ENCODE results near the gene WRAP53.

DNA sequence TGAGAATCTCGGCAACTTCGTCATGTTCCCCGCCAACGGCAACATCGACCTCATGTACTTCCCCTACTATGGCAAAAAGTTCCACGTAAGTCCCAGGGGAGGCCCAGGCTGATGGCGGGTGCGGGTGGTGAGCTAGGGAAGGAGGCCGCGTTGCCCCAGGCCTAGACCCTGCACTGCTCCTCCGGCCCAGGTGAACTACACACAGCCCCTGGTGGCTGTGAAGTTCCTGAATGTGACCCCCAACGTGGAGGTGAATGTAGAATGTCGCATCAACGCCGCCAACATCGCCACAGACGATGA, 32.8 kb upstream of the WRAP53 start:
- TF ChIP-seq, protein P1, sequence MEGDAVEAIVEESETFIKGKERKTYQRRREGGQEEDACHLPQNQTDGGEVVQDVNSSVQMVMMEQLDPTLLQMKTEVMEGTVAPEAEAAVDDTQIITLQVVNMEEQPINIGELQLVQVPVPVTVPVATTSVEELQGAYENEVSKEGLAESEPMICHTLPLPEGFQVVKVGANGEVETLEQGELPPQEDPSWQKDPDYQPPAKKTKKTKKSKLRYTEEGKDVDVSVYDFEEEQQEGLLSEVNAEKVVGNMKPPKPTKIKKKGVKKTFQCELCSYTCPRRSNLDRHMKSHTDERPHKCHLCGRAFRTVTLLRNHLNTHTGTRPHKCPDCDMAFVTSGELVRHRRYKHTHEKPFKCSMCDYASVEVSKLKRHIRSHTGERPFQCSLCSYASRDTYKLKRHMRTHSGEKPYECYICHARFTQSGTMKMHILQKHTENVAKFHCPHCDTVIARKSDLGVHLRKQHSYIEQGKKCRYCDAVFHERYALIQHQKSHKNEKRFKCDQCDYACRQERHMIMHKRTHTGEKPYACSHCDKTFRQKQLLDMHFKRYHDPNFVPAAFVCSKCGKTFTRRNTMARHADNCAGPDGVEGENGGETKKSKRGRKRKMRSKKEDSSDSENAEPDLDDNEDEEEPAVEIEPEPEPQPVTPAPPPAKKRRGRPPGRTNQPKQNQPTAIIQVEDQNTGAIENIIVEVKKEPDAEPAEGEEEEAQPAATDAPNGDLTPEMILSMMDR (IDR thresholded peaks at IDR 0.05) = no peak
- TF ChIP-seq POLR2A (IDR thresholded peaks at IDR 0.05) = no peak
